GM12891 (cell line): ENCODE measurements around the gene TRAF3.

Source experiments
- POLR2A ChIP-seq: IDR thresholded peaks from 2 replicates; pipeline ENCODE4 v1.6.1; 2011; ENCODE audit warnings: low read depth, low read length, control low read depth
- POU2F2 ChIP-seq: IDR thresholded peaks from 2 replicates; pipeline ENCODE4 v1.6.1; 2011; ENCODE audit warnings: low read depth, mild to moderate bottlenecking, control low read depth, low read length, moderate library complexity
- TAF1 ChIP-seq: IDR thresholded peaks from 2 replicates; pipeline ENCODE4 v1.6.1; 2011; ENCODE audit warnings: low read depth, low read length, control low read depth

DNA sequence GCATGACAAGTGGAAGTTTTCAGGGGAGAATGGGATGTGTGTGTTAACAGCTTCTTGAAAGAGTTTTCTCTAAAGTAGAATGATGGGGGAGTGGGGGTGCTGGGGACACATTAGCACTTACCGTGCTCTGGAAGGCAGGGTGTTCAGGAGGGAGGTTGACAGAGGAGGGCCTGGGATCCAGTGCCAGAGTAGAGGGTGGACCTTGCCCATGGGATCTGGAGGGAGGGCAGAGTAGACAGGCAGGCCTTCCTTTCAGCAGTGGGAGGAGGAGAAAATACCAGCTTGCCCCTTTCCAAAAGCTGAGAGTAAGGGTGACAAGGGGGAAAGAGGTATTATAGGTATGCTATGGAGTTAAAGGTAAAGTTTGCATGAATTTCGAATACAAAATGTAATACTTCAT, 40.1 kb downstream of the TRAF3 start:
- no peak for TF ChIP-seq POU2F2
- no peak for TF ChIP-seq POLR2A
- TF ChIP-seq TAF1, result no peak
